Natural killer cell (primary cell): Measurements from ENCODE around the gene THEMIS. TPM values are rescaled to one million over a fixed set of nuclear protein-coding genes. Genes with fewer than 3 reads are reported as not detected.

Source experiments
- ATAC-seq, 3 donors: fragments of 150-1000 bp in 2 of 3; fragments of 200-7000 bp in 1 of 3; cut with Tn5 transposase; 1 replicate in 1 of 3; 2 replicates in 2 of 3; pipeline ENCODE4 v1.10.0; 2021; ENCODE audit warnings: mild to moderate bottlenecking in 2 of 3, moderate library complexity in 2 of 3
- DNase-seq, 2 donors: peaks; one replicate each; pipeline versions ENCODE4 v3.0.0 to v3.0.0-alpha.2; 2013 to 2021; ENCODE audit warnings: mixed read lengths in 1 of 2
- H3K27ac ChIP-seq: one replicate; pipeline ENCODE4 v1.5.1; 2013; ENCODE audit warnings: mild to moderate bottlenecking, low read length
- H3K27me3 ChIP-seq: one replicate; pipeline ENCODE4 v1.6.1; 2013; ENCODE audit warnings: low read length; ENCODE audit not compliant: control insufficient read depth, insufficient read depth
- H3K36me3 ChIP-seq: one replicate; pipeline ENCODE4 v1.6.1; 2013; ENCODE audit warnings: low read length; ENCODE audit not compliant: control insufficient read depth, insufficient read depth
- H3K4me1 ChIP-seq: one replicate; pipeline ENCODE4 v1.6.1; 2013; ENCODE audit warnings: low read length; ENCODE audit not compliant: control insufficient read depth, insufficient read depth
- H3K4me3 ChIP-seq: one replicate; pipeline ENCODE4 v1.5.1; 2013; ENCODE audit warnings: low read length
- H3K9me3 ChIP-seq: one replicate; pipeline ENCODE4 v1.6.1; 2013; ENCODE audit warnings: low read length; ENCODE audit not compliant: control insufficient read depth, insufficient read depth
- H3K27ac Mint-ChIP-seq, 2 donors: one replicate each; pipeline ENCODE4 v1.8.0; 2022; ENCODE audit warnings: mild to moderate bottlenecking in 2 of 2, mixed read lengths in 2 of 2, moderate library complexity in 1 of 2
- H3K27me3 Mint-ChIP-seq, 2 donors: one replicate each; pipeline ENCODE4 v1.8.0; 2022; ENCODE audit warnings: low read depth in 2 of 2, mixed read lengths in 2 of 2
- H3K36me3 Mint-ChIP-seq: one replicate; pipeline ENCODE4 v1.8.0; 2022; ENCODE audit warnings: mixed read lengths
- H3K4me1 Mint-ChIP-seq, 2 donors: one replicate each; pipeline ENCODE4 v1.8.0; 2022; ENCODE audit warnings: mixed read lengths in 2 of 2
- H3K4me3 Mint-ChIP-seq: one replicate; pipeline ENCODE4 v1.8.0; 2022; ENCODE audit warnings: mild to moderate bottlenecking, moderate library complexity, mixed read lengths
- H3K9me3 Mint-ChIP-seq, 2 donors: one replicate each; pipeline ENCODE4 v1.8.0; 2022; ENCODE audit warnings: mixed read lengths in 2 of 2
- CTCF ChIP-seq: fragments of 200-600 bp; IDR thresholded peaks from one replicate; pipeline ENCODE4 v1.8.0; 2022; ENCODE audit warnings: antibody characterized with exemption
- WGBS: methylation state at CpG from one replicate; pipeline ENCODE4 v1.1.7; 2013; ENCODE audit warnings: missing lambda C conversion rate; ENCODE audit not compliant: insufficient coverage; 5-methylcytosine and 5-hydroxymethylcytosine counted together
- intact Hi-C: fragments of 100-400 bp; cut with micrococcal nuclease; formaldehyde crosslinking; loops from one replicate; pipeline ENCODE4 v1.14.2; 2022
- total RNA-seq, 4 donors: library from RNA; stranded (reverse); fragments of 120-200 nt in 1 of 4; gene quantifications; one replicate each; pipeline versions ENCODE4 v1.2.3 to v1.2.4, GENCODE V29; 2013 to 2022

Gene THEMIS
- total RNA-seq, 3 donors from 2014 or later (not counting 1 experiment from before 2014, with no cell fraction given) = 0.82 to 11.7 (median 1.7) TPM

- ATAC-seq = no peak
- Mint-ChIP-seq H3K9me3 (peaks cover 0 to 2% of the 10 kb centered on the region in 2 donors), H3K27me3 (peaks cover 0 to 7% of the 10 kb centered on the region in 2 donors), H3K4me1 (peaks cover 9 to 10% of the 10 kb centered on the region in 2 donors), H3K4me3 (peak overlapping the region; percentile 31), H3K27ac (no peak overlapping the region), H3K36me3 (no peaks in the 10 kb centered on the region)
- DNase-seq = peak in 1 of 2 donors; percentile 67
- no peak overlapping the region for H3K4me3 ChIP-seq
- peaks cover 4% of the 10 kb centered on the region for H3K4me1 ChIP-seq
- no peak overlapping the region for H3K27ac ChIP-seq
- 89% methylated on average over 8 of the region's 8 CpGs for WGBS
- H3K9me3 ChIP-seq = no peaks in the 10 kb centered on the region
- no peaks in the 10 kb centered on the region for H3K36me3 ChIP-seq
- H3K27me3 ChIP-seq = no peaks in the 10 kb centered on the region
- intact Hi-C loops = no loop called here
- no peak for TF ChIP-seq CTCF
Observed at GRCh38 chr6:127902933-127903332, 2.1 kb upstream of the THEMIS start.

- peaks cover 10 to 16% of the 10 kb centered on the region in 2 donors for H3K4me1 Mint-ChIP-seq
- Histone ChIP-seq H3K4me1 (peaks cover 6% of the 10 kb centered on the region), H3K4me3 (peak overlapping the region; percentile 4), H3K9me3 (no peaks in the 10 kb centered on the region), H3K36me3 (no peaks in the 10 kb centered on the region), H3K27ac (no peak overlapping the region), H3K27me3 (no peaks in the 10 kb centered on the region)
- no peak for TF ChIP-seq CTCF
- no peak overlapping the region for H3K4me3 Mint-ChIP-seq
- ATAC-seq = no peak
- no peaks in the 10 kb centered on the region for H3K9me3 Mint-ChIP-seq
- H3K36me3 Mint-ChIP-seq = no peaks in the 10 kb centered on the region
- H3K27me3 Mint-ChIP-seq = no peaks in the 10 kb centered on the region
- no peak overlapping the region for H3K27ac Mint-ChIP-seq
- intact Hi-C loops = no loop called here
- no peak for DNase-seq
- no CpG with 5 or more reads among the region's 2 CpGs for WGBS
Observed at GRCh38 chr6:127897484-127897883, 3.4 kb downstream of the THEMIS start.

GRCh38 chr6:127894051-127894450 lies 6.8 kb downstream of the THEMIS start:
- Mint-ChIP-seq H3K27ac (no peak overlapping the region), H3K27me3 (no peaks in the 10 kb centered on the region), H3K36me3 (no peaks in the 10 kb centered on the region), H3K4me1 (peaks cover 0 to 8% of the 10 kb centered on the region in 2 donors), H3K9me3 (no peaks in the 10 kb centered on the region), H3K4me3 (peak overlapping the region; percentile 37)
- no peaks in the 10 kb centered on the region for H3K27me3 ChIP-seq
- TF ChIP-seq CTCF = no peak
- peaks cover 2% of the 10 kb centered on the region for H3K4me1 ChIP-seq
- DNase-seq = no peak
- intact Hi-C loops = no loop called here
- no peaks in the 10 kb centered on the region for H3K36me3 ChIP-seq
- WGBS = no CpG with 5 or more reads among the region's 1 CpG
- no peaks in the 10 kb centered on the region for H3K9me3 ChIP-seq
- no peak overlapping the region for H3K27ac ChIP-seq
- H3K4me3 ChIP-seq = no peak overlapping the region
- no peak for ATAC-seq

- DNase-seq (peak in 1 of 2 donors; percentile 60), ATAC-seq (no peak)
- no peak for TF ChIP-seq CTCF
Observed at GRCh38 chr6:127893541-127893940, 7.3 kb downstream of the THEMIS start.

More at GRCh38 chr6:127893541-127893940, 7.3 kb downstream of the THEMIS start:
- Mint-ChIP-seq H3K4me3 (peak overlapping the region; percentile 37), H3K9me3 (no peaks in the 10 kb centered on the region), H3K4me1 (peaks cover 0 to 8% of the 10 kb centered on the region in 2 donors), H3K27me3 (no peaks in the 10 kb centered on the region), H3K27ac (no peak overlapping the region), H3K36me3 (no peaks in the 10 kb centered on the region)
- Histone ChIP-seq H3K9me3 (no peaks in the 10 kb centered on the region), H3K27ac (peak overlapping the region; percentile 45), H3K36me3 (no peaks in the 10 kb centered on the region), H3K4me1 (peaks cover 2% of the 10 kb centered on the region), H3K27me3 (no peaks in the 10 kb centered on the region), H3K4me3 (no peak overlapping the region)
- intact Hi-C loops = no loop called here
- WGBS = 85% methylated on average over 5 of the region's 6 CpGs
